ENCODE measurements around the gene JOSD2.

Gene JOSD2, protein sequence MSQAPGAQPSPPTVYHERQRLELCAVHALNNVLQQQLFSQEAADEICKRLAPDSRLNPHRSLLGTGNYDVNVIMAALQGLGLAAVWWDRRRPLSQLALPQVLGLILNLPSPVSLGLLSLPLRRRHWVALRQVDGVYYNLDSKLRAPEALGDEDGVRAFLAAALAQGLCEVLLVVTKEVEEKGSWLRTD

DNA sequence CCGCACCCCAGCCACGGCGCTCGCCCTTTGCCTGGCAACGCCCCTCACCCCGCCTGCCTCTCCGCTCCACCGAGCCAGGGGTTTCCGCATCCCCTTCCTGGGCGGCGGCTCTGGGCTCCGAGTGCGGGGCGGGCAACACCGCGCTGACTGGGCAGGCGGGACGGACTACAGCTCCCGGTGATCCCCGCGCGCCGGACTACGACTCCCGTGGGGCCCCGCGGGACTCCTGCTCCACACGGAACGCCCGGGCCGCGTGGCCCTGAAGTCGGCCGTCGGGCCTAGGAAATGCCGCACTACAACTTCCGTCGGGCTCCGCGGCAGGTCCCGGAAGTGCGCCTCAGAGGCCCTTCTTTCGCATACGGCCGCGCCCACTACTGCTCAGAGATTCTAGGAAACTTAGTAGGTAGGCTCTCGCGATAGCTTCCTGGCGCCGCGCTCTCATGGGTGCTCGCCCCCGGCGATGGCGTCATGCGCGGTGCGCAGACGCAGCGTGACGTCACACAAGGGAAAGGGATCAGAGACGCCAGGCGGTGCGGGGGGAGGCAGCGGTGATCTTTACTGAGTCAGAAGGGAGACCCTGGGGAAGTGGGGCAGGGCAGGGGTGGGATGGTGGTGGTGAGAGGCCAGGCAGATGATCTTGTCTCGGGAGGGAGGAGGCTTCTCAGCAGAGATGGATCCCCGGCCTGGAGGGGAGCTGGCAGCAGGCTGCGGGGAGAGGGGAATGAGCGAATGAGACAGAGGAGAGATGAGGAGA, at the start of gene JOSD2:
JOSD2 (minus strand) TSS at position 123 of the 754 bp plus-strand sequence. CDS start 760 bp downstream, outside the sequence.
- peak; percentile 99 for DNase-seq (ENCODE audit: low read depth, low spot score)
- peak within 1 kb of the TSS; percentile 90 for H3K4me3 ChIP-seq (ENCODE audit: low read depth, low read length)
- in situ Hi-C loops (cut with HindIII; ENCODE audit: low sequenced_read_pairs): no loop called here
- TF ChIP-seq, protein P1, sequence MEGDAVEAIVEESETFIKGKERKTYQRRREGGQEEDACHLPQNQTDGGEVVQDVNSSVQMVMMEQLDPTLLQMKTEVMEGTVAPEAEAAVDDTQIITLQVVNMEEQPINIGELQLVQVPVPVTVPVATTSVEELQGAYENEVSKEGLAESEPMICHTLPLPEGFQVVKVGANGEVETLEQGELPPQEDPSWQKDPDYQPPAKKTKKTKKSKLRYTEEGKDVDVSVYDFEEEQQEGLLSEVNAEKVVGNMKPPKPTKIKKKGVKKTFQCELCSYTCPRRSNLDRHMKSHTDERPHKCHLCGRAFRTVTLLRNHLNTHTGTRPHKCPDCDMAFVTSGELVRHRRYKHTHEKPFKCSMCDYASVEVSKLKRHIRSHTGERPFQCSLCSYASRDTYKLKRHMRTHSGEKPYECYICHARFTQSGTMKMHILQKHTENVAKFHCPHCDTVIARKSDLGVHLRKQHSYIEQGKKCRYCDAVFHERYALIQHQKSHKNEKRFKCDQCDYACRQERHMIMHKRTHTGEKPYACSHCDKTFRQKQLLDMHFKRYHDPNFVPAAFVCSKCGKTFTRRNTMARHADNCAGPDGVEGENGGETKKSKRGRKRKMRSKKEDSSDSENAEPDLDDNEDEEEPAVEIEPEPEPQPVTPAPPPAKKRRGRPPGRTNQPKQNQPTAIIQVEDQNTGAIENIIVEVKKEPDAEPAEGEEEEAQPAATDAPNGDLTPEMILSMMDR (IDR thresholded peaks at IDR 0.05; ENCODE audit: low read depth, low read length): no peak

DNA sequence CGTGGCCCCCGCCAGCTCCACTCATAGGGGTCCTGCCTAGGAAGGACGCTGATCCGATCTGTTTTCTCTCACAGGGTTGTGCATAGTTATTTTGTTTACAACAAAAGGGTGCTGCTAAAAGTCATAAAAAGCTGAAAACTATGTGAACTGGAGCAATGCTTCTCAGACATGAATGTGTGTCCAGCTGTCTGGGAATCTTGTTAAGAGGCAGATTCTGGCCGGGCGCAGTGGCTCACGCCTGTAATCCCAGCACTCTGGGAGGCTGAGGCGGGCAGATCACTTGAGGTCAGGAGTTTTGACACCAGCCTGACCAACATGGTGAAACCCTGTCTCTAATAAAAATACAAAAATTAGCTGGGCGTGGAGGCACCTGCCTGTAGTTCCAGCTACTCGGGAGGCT, 48.6 kb upstream of the JOSD2 start:
- no peak overlapping the region for H3K4me3 ChIP-seq (ENCODE audit: low read depth, low read length)
- TF ChIP-seq, protein P1 (IDR thresholded peaks at IDR 0.05; ENCODE audit: low read depth, low read length): no peak
- DNase-seq (ENCODE audit: low read depth, low spot score): no peak
- in situ Hi-C loops (cut with HindIII; ENCODE audit: low sequenced_read_pairs): no loop called here

DNA sequence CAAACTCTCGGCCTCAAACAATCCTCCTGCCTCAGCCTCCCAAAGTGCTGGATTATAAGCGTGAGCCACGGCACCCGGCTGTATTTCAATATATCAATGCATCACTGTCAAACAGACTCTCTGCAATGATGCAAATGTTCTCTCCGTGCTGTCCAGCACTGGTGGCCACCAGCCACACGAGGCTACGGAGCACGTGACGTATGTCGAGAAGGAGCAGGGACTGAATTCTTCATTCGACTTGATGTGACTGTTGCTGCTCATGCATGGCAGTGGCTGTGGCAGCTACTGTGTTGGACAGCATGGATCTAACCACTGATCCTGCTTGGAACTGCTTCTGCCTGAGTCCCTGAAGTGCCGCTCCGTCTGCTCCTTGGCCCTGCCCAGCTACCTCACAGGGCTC, 47.5 kb upstream of the JOSD2 start:
- TF ChIP-seq, protein P1 (IDR thresholded peaks at IDR 0.05; ENCODE audit: low read depth, low read length): no peak
- in situ Hi-C loops (cut with HindIII; ENCODE audit: low sequenced_read_pairs): no loop called here

DNA sequence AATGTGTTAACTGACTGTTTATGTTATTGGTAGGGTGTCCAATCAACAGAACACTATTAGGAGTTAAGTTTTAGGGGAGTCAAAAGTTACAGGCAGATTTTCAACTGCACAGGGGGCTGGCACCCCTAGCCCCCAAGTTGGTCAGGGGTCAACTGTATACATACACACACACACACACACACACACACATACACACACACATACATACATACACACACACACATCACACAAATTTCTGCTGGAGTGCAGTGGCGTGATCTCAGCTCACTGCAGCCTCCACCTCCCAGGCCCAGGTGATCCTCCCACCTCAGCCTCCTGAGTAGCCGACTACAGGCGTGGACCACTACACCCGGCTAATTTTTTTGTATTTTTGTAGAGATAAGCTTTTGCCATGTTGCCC, 47.0 kb upstream of the JOSD2 start:
- no peak overlapping the region for H3K4me3 ChIP-seq (ENCODE audit: low read depth, low read length)
- TF ChIP-seq, protein P1 (IDR thresholded peaks at IDR 0.05; ENCODE audit: low read depth, low read length): no peak
- in situ Hi-C loops (cut with HindIII; ENCODE audit: low sequenced_read_pairs): no loop called here
- no peak for DNase-seq (ENCODE audit: low read depth, low spot score)

More for the DNA sequence above, 47.5 kb upstream of the JOSD2 start:
- no peak overlapping the region for H3K4me3 ChIP-seq (ENCODE audit: low read depth, low read length)
- no peak for DNase-seq (ENCODE audit: low read depth, low spot score)

DNA sequence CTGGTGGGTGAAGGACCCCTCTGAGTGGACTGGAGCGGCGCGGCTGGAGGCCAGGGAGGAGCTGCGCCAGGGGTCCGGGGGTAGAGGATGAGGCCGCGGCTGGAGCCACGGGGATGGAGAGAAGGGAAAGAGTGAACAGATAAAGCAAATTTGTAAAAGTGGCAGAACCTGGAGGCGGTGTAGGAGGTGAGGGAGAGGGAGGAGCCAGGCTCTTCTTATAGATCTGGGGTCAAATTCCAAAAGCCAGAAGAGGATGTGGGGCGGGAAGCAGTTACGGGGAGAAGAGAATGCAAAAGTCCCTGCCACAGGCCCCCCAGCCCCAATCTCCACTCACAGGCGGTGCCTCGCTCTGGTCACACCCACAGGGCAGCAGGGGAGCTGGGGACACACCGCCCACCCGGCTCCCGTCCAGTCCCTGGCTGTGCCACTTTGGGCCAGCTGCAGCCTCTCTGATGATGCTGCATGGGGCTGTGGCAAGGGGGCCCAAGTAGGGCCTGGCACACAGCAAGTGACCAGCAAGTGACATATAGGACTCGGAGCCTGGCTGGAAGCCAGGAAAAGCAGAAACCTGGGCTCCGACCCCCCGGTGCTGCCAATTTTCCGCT, 46.1 kb upstream of the JOSD2 start:
- in situ Hi-C loops (cut with HindIII; ENCODE audit: low sequenced_read_pairs): no loop called here
- DNase-seq (ENCODE audit: low read depth, low spot score): no peak
- TF ChIP-seq, protein P1 (IDR thresholded peaks at IDR 0.05; ENCODE audit: low read depth, low read length): no peak
- no peak overlapping the region for H3K4me3 ChIP-seq (ENCODE audit: low read depth, low read length)

DNA sequence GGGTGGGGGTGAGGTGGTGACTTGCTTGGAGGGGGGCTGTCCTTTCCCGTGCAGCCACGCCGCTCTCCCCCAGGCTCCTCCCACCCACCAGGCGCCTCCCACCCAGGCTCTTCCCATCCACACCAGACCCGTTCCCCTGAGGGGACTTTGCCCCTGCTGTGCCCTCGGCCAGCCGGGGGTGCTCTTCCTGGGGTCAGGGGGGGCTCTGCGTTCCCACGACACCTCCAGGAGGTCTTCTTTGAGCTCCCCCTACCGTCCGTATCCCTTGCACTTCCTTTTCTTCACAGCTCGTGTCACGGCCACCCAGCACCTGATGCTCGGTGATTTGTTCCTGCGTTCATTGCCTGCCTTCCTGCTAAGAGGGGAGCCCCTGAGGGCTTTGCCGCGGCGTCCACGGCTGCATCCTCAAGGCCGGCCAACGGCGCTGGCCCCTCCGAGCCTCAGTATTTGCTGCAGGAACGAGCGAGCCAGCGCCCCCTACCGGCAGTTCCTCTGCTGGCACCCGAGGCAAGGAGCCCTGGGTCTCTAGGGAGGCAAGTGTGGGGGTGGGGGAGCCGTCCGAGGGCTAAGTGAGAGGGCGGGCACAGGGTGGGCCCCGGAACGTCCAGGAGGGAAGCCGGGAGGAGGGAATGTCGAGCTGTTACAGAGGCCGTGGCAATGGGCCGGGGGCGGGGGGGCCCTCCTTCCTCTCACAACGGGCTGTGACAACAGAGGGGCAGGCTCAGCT, 45.5 kb upstream of the JOSD2 start:
- in situ Hi-C loops (cut with HindIII; ENCODE audit: low sequenced_read_pairs): no loop called here
- peak; percentile 45 for DNase-seq (ENCODE audit: low read depth, low spot score)
- peak overlapping the region; percentile 22 for H3K4me3 ChIP-seq (ENCODE audit: low read depth, low read length)
- TF ChIP-seq, protein P1 (IDR thresholded peaks at IDR 0.05; ENCODE audit: low read depth, low read length): peak; percentile 85

Measured in astrocyte of the spinal cord (primary cell).